GM21526 (cell line): ENCODE measurements around the gene LAMA3.

Experiments
- ATAC-seq: cut with Tn5 transposase; IDR thresholded peaks from one replicate; pipeline ENCODE4 v1.9.1; 2021; ENCODE audit warnings: moderate library complexity; ENCODE audit not compliant: unreplicated experiment, low FRiP score

Gene LAMA3

DNA sequence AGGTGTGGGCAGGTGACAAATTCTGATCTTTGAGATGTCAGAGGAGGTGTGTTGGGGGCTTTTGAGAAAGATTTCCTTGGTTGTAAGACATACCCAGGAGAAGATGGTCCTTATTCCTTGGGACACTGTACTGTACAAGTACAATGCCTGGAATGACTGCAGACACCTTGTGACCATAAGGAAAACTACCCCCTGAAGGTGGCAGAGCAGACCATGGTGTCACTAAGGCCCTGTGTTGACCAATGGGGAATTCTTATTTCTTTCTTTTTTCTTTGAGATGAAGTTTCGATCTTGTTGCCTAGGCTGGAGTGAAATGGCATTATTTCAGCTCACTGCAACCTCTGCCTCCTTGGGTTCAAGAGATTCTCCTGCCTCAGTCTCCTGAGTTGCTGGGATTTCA lies 22.1 kb upstream of the LAMA3 start:
- ATAC-seq, result no peak

DNA sequence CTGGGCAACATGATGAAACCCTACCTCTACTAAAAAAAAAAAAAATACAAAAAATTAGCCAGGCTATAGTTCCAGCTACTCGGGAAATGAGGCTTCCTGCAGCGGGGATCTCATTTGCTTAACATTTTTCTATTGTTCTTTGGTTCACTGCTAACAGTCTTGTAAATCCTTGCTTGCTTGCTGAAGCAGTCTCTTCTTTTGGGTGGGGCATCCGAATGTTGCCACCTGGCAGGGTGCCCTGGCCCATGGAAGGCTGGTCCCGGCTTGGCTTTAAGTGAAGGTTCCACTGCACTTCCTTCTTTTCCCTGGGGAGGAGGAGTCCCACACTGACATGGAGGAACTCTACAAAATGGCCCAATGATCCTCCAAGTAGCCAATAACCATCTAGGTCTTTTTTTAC lies 20.5 kb upstream of the LAMA3 start:
- no peak for ATAC-seq

DNA sequence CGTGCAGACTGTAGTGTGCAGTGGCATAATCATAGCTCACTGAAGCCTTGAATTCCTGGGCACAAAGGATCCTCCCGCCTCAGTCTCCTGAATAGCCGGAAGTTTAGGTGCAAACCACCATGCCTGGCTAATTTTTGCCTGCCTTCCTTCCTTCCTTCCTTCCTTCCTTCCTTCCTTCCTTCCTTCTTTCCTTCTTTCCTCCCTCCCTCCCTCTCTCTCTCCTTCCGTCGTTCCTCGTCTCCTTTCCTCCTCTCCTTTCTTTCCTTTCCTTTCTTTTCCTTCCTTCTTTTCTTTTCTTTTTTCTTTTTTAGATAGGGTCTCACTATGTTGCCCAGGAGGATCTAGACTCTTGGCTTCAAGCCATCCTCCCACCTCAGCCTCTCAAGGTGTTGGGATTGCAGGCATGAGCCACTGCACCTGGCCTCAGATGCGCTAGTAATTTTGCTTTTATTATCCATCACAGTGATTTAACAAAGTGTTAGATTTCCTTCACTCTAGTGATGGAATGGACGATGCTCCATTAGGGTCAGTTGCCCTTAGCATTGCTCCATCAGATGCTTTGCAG lies 20.0 kb upstream of the LAMA3 start:
- ATAC-seq, result no peak

DNA sequence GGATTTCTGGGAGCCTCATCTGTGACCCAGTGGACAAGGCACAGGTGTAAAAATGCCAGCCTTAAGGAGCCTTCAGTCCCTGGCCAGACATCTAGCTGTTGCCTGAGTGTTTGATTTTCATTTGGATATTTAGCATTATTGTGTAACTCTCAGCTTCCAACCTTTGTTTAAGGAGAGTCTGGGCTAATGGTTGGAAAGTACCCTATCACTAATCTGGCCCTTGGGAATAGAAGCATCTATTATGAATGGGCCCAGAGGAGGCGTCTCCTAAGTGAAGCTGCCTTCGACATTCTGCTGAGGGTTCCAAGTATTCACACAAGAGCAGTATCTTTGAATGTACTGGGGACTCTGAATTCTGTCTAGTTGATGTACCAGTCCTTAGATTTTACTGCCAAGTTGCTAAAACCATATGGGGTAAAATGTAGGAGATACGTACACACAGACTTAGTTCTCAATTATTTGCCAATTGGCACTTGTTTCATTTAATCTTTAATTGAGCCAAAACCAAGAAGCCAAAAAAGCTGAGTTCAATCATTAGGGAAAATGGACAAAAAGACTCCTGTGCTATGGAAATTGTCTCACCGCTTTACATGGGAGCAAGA lies 19.3 kb upstream of the LAMA3 start:
- no peak for ATAC-seq

DNA sequence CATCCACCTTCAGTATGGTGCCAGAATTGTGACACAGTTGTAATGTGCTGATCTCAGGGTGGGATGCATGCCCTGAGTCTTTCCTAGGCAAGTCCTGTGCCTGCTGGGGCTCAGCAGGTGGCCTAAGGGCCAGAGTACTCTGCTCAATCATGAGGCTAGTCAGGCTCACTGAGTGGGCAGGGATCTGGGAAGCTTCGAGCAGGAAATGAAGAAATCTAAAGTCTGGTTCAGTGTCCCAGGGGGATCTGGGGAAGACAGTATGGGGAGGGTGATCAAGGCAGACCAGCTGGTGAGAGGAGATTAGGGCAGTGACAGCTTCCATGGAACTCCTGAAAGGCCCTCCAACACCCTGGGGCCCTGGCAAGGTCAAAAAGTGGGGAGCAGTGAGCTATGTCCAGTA lies 17.7 kb upstream of the LAMA3 start:
- no peak for ATAC-seq

DNA sequence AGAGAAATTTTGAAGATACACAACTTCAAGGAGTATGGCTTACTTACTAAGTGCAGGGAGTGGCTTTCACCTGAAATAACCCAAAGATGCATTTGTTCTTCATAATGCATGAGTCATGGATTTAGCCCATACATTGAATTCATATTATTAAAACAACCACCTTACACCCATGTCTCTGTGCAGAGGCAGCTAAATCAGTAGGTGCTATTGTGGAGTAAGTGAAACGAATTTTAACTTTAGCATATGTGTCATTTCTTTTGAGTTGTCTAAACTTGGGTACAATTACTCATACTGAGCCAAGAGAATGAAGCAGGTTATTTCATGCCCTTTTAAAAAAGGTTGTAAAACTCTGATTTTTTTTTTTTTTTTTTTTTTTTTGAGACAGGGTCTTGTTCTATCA lies 15.5 kb upstream of the LAMA3 start:
- no peak for ATAC-seq

DNA sequence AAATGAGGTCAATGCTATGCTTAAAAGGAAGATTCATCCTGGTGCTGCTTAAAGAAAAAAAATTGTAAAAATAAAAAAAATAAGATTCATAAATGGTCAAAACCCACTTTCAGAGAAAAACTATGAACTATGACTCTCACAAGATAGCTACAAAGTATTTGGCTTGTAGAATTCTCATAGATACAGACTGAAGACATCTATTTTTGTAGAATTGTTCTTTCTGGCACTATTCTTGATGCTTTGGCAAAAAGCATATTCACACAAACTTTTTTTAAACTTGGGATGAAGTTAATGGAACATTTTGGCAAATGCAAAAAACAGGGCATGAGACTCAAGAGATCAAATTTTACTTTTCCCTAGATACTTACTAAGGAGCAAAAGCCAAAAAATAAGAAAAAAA lies 14.0 kb upstream of the LAMA3 start:
- no peak for ATAC-seq

DNA sequence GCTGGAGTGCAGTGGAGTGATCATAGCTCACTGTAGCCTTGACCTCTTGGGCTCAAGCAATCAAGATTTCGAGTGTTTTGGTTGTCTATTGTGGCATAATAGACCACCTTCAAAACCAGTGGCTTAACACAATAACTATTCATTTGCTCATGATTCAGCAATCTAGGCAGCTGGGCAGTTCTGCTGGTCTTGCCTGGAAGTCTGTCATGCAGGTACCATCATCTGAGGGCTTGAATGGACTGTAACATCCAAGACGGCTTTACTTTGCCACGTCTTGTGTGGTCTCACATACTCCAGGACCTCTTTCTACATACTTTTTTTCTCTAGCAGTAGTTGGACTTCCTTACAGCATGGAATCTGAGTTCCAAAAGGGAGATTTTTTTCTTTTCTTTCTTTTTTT lies 13.4 kb upstream of the LAMA3 start:
- no peak for ATAC-seq

DNA sequence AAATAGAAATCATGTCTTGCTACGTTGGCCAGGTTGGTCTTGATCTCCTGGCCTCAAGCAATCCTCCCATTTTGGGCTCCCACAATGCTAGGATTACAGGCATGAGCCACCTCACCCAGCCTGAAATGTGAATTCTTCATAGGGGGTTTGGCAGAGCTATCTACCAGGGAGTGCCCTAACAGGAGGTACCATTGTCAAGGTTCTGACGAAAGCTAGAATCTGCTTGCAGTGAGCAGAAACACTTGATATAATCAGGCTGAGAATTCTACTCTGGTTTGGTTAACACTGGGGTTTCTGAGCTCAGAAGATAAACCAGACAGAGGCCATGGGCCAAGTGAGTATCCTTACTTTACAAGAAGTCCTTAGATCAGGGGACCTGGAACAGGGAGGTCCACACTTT lies 7.2 kb upstream of the LAMA3 start:
- ATAC-seq, result no peak

DNA sequence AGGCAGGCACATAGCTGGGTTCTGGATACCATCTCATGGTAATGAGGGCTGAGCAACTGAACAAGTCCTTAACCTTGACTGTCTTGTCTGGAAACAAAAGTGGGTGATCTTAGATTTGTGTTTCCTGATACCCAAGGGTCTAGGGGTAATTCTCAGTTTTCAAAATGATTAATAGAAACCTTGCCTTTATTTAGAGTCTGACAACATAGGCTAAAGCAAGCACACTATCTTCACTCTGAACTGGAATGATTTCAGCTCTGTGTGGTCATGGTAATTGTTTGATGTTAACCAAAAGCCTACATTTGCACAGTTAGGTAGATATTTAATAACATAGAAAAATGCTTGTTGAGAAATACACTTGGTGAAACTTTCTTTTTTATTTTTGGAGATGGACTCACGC lies 6.8 kb upstream of the LAMA3 start:
- ATAC-seq, result no peak

DNA sequence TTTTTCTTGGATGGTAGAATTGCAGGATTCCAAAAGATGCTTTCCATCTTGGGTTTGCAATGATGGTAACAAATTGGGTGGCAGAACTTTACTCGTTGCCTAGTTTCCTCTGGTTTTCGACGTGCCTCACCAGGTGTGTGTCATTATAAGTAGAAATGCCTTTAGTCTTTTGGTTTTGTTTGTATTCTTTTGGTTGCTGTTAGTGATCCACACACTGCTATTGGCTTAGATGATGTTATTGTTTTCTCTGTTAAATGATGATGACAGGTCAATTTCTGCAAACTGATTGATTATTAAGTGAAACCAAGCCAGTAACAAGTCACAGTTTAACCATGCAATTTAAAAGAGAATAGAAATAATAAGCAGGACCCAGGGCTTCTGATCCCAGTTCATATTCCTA lies 6.1 kb upstream of the LAMA3 start:
- no peak for ATAC-seq

DNA sequence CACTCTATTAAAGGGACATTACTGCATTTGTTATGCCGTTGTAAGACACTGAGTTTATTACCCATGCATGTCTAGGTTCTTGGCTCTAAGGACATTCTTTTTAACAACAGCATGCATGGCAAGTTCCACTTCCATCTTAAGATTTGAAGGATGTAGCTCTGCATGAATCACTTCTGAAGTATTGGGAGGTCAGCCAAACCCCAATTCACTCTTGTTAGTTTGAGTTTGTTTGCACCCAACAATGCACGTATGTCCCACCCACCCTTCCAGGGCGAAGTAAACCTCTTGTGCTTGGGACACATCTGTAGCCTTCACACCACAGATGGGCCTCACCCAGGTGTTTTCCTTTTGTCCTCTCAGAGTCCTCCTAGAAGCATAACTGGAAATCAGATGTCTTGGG lies 5.6 kb upstream of the LAMA3 start:
- no peak for ATAC-seq

DNA sequence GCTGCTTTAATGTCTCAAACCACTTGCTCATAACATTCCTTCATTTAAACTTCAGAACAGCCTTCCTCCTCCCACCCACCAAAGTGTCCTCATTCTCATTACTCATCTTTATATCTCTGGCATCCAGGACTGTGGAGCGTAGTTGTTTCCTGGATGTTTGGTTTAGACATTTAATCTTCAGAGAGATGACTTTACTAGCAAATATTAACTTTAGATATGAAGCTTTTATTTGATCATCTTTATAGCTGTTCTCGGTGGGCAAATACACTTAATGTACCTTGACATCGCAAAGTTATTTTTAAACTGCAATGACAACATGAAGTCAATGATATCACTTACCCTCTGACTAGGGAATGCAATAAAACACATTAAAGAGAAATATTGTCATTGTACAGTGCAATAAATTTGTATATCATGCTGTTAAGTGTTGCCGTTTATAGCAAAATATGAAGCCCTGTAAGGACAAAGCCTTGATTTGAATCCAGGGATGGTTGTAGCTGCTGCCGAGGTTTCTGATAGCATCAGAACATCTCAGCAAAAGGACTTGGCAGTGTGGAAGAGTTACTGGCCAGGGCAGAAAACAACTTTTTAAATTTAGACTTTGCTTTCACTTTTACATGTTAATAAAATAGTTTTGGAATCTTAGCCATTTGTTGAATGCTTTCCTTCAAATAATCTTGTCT lies 4.6 kb upstream of the LAMA3 start:
- ATAC-seq, result no peak

DNA sequence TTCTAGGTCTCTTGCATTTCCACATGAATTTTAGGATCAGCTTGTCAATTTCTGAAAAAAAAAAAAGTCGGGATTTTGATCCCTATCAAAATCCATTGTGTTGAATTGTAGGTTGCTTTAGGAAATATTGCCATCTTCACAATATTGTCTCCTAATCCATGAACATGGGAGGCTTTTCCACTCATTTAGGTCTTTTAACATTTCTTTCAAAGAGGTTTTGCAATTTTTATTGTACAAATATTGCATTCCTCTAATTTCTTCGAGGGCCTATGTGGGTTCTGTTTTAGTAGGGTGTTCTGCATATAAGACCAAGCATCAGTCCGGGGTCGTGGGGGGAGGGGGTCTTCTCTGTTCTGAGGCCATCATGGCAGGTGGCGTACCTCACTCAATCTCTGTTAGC lies 725 bp upstream of the LAMA3 start:
- ATAC-seq, result no peak

DNA sequence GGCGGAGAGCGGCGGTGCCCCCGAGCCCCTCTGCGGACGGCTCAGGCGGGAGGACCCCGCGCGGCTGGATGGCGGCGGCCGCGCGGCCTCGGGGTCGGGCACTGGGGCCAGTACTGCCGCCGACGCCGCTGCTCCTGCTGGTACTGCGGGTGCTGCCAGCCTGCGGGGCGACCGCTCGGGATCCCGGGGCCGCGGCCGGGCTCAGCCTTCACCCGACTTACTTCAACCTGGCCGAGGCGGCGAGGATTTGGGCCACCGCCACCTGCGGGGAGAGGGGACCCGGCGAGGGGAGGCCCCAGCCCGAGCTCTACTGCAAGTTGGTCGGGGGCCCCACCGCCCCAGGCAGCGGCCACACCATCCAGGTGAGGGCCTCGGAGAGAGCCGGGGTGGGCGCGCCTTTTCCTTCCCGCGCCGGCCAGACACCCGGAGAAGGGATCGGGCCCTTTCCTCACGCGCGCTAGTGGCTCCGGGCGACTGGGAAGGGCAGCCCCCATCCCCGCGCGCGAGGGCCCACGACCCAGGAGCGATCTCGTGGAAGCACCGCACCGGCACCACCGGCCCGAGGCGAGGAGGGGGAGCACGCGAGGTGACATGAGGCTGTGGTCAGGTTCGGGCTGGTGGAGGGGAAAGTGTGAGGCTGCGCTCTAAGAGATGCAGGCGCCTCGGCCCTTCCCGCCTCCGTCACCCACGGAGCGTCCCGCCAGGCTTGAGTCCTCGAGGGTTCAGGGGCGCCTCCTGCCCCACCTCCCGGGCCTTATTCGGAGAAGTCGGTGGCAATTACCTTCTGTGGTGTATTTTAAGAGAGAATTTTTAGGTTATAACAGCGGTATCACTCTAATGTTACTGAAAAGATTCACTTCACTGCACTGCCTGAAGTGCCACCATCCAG lies 607 bp downstream of the LAMA3 start:
- no peak for ATAC-seq

DNA sequence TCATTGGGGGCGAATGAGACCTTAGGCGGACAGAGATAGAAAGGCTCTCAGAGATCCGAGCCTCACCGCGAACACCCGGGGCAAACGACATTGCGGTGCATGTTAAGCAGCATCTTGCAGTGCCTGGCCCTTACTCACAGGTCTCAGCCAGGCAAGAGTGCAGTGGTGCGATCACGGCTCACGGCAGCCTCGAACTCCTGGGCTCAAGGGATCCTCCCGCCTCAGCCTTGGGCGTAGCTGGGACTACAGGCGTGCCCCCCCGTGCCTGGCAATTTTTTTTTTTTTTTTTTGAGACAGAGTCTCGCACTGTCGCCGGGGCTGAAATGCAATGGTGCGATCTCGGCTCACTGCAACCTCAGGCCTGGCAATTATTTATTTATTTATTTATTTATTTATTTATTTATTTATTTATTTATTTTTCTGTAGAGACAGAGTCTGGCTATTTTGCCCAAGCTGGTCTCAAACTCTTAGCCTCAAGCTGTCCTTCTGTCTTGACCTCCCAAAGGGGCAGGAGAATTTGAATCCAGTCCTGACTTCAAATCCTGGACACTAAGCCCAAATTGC lies 1.3 kb downstream of the LAMA3 start:
- ATAC-seq, result no peak

DNA sequence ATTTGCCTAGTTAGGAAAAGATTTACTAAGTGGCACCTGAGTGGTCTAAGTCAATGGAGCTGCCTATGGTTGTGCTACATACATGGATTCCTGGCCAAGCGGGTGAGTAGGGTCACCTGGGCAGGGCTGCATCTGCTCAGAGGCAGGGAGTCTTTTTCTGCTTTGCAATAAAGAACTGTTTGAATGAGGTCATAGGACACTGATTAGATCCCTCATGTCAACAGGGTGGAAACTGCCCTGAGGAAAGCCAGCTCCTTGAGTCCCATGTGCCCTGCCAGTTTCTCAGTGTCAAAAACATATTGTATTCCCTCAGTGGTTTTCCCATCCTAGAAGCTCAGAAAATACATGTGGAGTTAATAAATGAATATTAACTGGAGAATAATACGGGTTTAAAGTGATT lies 4.6 kb downstream of the LAMA3 start:
- ATAC-seq, result no peak

DNA sequence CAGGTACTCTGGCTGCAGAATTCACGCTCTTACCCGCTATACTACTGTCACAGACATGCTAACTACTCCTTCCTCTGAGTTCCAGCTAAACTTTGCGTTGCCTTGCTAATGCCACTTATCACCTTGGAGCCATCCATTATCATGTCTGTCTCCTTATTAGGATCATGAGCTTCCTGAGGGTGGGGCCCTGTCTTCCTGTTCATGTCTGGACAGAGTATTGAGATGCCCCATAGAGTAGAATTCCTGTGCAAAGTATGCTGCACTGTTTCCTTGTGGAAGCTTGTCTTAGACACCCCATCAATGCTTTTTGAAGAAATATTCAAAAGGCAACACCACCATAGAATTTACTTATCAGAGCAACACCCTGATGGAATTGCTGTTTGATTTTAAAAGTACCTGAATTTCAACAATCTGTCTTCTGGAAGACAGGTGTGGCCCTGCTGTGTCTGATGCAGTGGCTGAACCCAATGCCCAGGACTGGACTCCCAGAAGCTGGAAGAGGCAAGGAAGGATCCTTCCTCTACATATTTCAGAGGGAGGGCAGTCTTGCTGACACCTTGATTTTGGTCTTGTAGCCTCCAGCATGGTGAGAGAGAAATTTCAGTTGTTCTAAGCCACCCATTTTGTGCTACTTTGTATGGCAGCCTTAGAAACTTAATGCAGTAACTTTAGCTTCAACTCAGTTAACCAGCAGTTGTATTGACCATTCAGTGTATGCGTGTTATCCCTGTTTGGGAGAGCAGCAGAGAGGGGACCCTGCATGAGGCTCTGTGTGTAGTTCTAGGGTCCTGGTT lies 5.6 kb downstream of the LAMA3 start:
- ATAC-seq, result no peak

DNA sequence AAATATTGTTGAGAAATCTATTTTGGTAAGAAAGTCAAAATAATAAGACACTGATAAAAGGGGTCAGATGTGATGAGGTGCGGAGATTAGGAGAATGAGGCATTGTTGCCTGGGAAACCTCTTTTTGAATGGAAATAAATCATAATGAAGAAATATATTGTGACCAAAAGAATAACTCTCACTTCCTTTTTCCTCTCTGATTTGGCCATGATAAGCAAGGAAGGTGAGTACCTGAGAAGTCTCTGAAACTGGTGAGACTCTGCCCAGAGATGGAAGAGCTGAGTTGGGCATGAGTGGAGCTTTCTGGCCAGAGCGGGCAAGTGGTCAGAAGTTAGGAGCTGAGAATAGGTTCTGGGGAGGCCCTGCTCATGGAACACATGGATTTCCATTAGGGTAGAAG lies 11.8 kb downstream of the LAMA3 start:
- no peak for ATAC-seq

DNA sequence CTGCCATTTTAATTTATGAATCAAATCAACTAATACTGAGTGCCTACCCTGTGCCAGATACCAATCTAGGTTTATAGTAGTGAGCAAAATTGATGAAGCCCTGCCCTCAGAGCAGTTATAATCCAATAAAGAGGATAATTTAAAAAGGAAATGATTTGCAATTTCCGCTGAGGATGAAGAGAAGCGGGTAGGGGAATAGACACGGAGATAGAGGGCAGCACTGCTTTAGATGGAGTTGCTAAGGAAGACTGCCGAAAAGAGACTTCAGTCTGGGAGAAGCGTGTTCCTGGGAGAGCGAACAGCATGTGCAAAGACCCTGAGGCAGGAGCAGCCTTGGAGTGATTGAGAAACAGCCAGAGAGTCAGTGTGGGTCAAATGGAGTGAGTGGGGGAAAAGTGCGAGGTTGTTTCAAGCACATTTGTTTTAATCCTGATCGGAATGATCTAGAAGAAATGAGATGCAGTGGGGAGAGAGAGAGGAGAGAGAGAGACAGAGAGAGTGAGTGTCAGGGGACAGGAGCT lies 12.4 kb downstream of the LAMA3 start:
- no peak for ATAC-seq
